Muscle of back (tissue), 11 donors: ENCODE data around the gene COPS4. TPM values are rescaled to one million over a fixed set of nuclear protein-coding genes. Genes with fewer than 3 reads are reported as not detected.
"Not testable (repeated sequence)": the region's sequence is repeated elsewhere in the genome, so short reads cannot be mapped to it uniquely, and the experiment has no call there.

ENCODE experiments used
- DNase-seq, 3 donors: peaks; one replicate each; pipeline versions ENCODE4 v3.0.0 to v3.0.0-alpha.2; 2013
- polyA plus RNA-seq, 10 donors: library from polyadenylated mRNA; unstranded; fragments of 120-200 nt; gene quantifications; one replicate each; pipeline ENCODE4 v1.2.1, GENCODE V29; 2013; ENCODE audit not compliant: insufficient read length in 10 of 10

COPS4 gene
- polyA plus RNA-seq, 10 donors: 57.9 to 81.1 (median 65.0) TPM

DNA sequence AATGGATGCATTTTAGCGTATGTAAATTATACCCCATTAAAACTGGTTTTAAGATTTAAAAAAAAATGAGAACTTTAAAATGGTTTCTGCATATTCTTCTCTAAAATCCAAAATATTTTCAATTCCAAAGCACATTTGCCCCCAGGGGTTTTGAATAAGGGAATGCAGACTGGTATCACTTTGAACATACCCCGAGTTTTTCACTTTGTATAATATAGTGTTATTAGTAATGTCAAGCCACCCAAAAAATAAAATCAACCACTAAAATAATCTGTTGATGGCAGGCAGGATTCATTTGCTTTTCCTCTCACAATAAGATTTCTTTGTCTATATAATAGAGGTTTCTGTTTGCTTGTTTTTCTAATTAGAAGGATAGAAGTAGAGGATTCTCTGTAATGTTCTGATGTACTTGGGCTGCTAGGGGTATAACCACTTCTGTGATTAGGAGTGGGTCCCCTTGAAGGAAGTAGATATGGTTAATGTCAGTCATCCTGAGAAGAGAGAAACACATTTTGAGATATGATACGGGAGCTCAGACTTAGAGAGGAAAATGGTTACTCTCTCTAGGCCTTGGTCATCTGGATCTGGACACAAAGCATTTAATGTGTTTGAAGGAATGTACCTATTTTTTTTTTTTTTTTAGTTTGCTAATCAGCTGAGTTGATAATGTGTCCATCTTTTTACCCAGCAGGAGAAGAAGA lies 15.0 kb upstream of the COPS4 start:
- no peak for DNase-seq

DNA sequence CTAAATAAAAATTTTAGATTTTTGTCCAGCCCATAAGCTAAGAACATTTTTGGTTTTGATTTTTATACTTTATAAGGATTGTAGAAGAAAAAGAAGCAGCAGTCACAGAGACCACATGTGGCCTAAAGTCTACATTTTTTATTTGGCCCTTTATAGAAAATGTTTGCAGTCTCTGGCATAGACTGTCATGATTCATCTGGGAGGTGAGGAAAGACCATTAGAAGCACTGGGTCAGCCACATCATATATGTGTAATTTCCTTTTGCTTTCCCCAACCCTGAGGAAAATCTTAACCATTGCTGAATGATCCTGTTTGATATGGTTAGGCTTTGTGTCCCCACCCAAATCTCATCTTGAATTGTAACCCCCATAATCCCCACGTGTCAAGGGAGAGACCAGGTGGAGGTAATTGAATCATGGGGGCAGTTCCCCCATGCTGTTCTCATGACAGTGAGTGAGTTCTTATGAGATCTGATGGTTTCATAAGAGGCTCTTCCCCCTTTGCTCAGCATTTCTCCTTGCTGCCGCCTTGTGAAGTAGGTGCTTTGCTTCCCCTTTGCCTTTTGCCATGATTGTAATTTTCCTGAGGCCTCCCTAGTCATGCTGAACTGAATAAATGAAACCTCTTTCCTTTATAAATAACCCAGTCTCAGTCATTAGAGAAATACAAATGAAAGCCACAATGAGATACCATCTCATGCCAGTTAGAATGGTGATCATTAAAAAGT lies 12.1 kb upstream of the COPS4 start:
- DNase-seq: peak in 1 of 3 donors; percentile 10

DNA sequence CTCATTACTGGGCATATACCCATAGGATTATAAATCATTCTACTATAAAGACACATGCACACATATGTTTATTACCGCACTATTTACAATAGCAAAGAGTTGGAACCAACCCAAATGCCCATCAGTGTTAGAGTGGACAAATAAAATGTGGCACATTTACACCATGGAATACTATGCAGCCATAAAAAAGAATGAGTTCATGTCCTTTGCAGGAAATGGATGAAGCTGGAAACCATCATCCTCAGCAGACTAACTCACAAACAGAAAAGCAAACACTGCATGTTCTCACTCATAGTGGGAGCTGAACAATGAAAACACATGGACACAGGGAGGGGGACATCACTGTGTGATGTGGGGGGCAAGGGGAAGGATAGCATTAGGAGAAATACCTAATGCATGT lies 11.4 kb upstream of the COPS4 start:
- not testable (repeated sequence) for DNase-seq

DNA sequence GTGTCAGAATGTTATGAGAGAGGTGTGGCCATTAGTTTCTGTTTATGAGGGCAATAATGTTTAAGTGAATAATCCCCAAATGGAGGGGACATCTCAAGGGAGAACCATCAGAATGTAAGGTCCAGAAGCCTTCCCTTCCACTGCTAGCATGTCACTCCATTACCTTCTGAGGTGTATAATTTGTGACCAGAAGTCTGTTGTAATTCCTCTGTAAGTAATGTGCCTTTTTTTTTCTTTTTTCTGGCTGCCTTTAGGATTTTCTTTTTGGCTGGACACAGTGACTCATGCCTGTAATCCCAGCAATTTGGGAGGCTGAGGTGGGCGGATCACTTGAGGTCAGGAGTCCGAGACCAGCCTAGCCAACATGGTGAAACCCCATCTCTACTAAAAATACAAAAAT lies 10.8 kb upstream of the COPS4 start:
- DNase-seq: no peak

DNA sequence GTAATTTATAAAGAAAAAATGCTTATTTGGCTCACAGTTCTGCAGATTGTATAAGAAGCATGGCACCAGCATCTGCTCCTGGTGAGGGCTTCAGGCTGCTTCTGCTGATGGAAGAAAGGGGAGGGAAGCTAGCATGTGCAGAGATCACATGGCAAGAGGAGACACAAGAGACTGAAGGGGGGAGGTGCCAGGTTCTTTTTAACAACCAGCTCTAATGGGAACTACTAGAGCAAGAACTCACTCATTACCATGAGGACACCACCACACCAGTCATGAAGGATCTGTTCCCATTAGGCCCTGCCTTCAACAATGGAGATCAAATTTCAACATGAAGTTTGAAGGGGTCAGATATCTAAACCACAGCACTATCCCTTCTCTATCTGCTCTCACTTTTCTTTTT lies 9.4 kb upstream of the COPS4 start:
- no peak for DNase-seq

DNA sequence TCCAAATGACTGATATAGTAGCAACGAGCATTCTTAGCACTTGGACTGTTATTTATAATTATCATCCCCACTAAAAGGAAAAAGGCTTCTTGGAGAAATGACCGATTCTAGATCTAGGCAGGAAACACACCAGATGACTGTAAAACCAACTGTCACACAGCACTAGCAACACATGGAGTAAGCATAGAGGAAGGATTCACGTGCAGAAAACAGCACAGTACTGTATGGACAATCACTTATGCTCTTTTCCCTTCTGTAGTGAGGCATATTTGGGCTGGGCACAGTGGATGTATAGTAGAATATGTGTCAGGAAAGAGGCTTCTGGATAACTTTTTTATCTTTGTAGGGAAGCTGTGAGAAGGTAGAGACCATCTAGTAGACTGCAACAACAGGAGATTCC lies 6.0 kb upstream of the COPS4 start:
- DNase-seq: no peak

DNA sequence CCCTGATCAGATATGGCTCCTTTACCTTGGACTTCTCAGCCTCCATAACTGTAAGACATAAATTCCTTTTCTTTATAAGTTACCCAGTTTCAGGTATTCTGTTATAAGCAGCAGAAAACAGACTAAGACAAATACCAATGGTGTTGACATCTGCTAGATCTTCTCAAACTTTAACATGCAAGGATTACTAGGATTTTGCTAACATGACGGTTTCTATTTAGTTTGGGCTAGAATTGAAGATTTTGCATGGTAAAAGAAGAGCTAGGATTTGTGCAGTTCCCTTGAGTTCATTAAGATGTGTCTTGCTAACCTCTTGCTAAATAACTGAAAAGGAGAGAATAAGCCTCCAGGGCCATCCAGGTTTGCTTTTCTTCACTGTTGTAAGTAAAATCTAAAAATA lies 5.3 kb upstream of the COPS4 start:
- DNase-seq: no peak

DNA sequence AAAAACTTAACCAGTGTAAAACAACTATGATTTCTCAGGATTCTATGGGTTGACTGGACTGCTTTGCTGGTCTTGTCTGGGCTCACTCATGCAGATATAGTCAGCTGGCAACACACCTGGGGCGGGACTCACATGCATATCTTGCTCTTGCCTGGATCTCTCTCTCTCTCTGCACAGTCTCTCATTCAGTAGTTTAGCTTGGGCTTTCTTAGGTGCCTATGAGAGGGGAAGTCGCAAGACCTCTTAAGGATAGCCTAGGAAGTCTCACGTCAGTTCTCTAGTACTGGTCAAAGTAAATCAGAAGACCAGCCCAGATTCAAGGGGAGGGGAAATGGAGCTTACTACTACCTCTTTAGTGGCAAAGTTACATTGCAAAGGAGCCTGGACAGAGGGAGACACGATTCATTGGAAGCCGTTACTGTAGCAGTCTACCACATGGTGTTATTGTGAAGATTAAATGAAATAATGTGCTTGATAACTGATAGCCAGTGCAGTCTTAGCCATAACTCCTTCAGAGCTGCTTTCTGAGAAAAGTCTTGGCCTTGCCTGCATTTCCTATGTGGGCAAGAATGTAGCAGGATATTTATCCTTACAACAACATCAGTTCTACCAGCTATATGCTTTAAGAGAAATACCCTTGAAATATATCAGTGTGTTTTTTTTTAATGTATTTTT lies 2.1 kb downstream of the COPS4 start:
- no peak for DNase-seq

DNA sequence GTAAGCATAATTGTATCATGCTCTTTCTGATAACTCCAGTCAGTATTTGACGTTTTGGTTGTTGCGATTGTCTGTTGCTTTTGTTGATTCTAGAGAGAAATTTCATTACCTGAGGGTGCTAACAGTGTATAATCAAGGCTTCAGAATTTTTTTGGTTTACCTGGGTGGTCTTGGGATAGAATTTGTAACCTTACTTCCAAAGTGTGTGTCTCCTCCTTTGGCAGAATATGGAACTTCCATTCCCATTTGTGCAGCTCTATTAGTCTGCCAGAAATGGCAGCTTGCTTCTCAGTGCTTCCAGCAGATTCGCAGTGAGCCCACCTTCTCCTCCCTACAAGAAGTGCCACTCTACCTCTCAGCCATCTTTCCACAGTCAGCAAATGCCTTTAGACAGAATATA lies 5.3 kb downstream of the COPS4 start:
- no peak for DNase-seq

DNA sequence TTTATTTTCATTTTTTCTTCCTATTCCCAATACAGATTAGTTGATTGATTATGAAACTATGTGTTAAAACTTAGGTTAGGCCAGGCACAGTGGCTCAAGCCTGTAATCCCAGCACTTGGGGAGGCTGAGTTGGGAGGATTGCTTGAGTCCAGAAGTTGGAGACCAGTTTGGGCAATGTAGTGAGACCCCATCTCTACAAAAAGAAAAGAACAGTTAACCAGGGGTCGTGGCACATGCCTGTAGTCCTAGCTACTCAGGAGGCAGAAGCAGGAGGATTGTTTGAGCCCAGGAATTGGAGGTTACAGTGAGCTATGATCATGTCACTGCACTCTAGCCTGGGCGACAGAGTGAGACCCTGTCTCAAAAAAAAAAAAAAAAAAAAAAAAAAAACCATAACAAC lies 8.2 kb downstream of the COPS4 start:
- DNase-seq: not testable (repeated sequence)

DNA sequence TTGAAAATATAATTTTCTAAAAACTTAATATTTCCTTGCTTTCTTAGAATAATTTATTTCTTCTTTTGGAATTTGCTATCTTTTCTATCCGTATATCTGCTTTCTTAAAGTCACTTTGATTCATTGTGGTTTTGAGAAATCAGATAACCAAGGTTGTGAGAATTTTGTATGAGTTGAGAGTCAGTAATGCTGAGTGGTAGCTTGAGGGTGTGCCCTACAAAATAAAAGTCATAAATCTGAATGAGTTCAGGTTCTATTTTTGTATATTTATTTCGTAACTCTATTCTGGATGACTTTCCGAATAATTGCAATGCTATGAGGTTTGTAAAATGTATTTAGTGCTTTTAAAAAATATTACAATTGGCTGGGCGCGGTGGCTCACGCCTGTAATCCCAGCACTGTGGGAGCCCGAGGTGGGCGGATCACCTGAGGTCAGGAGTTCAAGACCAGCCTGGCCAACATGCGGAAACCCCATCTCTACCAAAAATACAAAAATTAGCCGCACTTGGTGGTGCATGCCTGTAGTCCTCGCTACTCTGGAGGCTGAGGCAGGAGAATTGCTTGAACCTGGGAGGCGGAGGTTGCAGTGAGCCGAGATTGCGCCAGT lies 8.9 kb downstream of the COPS4 start:
- DNase-seq: peak in 1 of 3 donors; percentile 9

DNA sequence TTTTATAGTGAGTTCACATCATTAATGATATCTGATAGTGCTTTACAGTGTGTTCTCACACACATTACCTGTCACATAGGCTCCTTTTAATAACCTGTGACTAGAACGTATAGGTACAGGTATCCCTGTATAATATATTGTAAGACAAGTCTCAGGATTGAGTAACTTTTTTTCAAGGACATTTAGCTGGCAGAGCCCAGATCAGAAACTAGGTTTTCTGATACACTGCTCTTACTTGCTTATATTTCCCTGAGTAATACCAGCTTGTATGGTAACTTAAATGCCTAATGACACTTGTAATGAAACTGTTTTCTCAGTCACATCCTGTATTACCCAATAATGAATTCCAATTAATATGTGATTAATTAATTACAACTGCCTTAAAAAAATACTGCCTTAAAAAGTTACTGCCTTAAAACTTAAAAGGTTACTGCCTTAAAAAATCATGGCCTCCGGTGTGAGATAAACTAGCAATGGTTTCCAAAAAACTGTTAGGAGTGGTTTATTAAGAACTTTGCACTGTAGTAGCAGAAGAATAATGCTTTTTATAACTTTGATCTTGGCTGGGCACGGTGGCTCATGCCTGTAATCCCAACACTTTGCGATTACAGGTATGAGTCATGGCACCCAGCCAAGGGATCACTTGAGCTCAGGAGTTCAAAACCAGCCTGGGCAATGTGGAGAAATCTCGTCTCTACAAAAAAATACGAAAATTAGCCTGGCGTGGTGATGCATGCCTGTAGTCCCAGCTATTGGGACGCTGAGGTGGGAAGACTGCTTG lies 11.9 kb downstream of the COPS4 start:
- no peak for DNase-seq

DNA sequence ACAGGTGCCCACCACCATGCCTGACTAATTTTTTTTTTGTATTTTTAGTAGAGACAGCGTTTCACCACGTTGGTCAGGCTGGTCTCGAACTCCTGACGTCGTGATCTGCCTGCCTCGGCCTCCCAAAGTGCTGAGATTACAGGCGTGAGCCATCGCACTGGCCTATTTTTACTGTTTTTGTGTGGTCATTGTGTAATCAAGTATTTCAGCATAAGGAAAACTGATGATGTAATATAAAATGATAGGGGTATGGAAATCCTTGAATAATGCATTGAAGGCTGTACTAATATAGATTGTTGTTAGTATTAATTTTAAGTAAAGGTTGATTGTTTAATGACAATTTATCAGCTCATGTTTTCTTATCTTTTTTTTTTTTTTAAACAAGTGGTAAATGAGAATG lies 13.8 kb downstream of the COPS4 start:
- DNase-seq: not testable (repeated sequence)

DNA sequence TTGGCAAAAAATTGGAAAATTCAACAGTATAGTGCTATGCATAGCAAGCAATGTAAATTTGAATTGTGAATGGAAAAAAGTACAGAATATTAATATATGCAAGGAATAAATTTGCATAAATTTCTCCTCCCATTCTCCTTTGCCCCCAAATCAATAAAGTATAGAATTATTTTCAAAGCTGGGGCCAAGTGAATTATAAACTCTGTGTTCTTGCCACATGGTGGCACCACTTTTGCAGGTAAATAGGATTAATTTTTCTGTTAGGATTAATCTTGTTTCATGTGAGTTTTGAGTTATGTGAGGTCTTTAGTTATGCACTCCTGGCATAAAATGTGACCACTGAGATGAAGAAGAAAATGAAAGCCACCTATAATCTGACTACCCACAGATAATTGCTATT lies 19.9 kb downstream of the COPS4 start:
- no peak for DNase-seq

DNA sequence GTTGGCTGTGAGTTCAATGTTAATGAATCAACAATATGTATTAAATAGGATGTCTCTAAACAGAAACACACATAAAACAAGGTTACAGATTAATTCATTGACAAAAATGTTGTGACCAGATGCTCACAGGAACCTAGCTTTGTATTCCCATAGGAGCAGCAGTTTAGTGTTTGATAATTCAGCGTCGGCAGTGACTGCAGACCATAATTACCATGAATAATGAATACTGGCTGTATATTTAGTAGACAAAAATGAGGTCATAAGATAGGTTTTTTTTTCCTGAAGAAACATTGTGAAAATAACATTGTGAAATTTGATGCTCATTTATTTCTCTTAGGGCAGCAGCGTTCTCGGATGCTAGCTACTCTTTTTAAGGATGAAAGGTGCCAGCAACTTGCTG lies 27.8 kb downstream of the COPS4 start:
- no peak for DNase-seq

DNA sequence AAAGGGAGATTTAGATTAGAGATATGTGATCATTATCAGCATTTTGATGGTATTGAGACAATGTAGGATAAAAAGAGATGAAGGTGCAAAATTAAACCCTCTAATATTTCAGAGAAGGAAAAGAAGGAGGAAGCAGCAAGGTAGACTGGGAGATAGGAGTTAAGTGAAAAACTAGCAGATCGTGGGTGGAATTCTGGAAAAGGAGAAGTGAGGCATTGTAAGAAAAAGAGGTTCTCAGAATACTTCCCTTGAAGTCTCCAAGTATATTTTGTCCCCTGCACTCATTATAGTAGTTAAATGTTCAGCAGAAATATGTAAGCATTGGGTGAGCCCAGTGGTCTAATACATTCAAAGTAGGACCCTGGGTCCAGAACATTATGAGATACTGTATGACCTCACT lies 30.3 kb downstream of the COPS4 start:
- no peak for DNase-seq

DNA sequence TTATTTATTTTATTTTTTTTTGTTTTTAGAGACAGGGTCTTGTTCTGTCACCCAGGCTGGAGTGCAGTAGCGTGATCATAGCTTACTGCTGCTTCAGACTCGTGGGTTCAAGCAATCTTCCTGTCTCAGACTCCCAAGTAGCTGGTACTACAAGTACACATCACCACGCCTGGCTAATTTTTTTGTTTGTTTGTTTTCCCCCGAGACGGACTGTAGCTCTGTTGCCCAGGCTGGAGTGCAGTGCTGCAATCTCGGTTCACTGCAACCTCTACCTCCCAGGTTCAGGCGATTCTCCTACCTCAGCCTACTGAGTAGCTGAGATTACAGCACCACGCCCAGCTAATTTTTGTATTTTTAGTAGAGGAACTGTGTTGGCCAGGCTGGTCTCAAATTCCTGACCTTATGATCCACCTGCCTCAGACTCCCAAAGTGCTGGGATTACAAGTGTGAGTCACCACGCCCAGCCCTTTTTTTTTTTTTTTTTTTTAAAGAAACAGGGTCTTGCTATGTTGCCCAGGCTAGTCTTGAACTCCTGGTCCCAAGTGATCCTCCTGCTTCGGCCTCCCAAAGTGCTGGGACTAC lies 32.2 kb downstream of the COPS4 start:
- DNase-seq: no peak

DNA sequence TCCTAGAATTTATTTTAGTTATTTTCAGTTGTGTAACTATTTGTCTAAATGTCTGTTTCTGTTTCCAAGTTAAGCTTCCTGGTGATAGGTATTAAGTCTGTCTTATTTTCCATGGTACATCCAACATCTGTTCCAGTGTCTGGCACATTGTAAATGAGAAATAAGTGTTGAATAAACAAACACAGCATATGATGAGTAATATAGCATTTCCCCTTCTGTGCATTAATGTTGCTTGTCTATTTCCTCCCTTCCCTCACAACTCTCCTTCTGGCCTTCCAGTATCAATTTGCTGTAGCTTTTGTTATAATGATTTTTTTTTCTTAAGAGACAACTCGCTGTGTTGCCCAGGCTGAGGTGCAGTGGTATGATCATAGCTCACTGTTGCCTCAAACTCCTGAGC lies 36.1 kb downstream of the COPS4 start:
- DNase-seq: no peak

DNA sequence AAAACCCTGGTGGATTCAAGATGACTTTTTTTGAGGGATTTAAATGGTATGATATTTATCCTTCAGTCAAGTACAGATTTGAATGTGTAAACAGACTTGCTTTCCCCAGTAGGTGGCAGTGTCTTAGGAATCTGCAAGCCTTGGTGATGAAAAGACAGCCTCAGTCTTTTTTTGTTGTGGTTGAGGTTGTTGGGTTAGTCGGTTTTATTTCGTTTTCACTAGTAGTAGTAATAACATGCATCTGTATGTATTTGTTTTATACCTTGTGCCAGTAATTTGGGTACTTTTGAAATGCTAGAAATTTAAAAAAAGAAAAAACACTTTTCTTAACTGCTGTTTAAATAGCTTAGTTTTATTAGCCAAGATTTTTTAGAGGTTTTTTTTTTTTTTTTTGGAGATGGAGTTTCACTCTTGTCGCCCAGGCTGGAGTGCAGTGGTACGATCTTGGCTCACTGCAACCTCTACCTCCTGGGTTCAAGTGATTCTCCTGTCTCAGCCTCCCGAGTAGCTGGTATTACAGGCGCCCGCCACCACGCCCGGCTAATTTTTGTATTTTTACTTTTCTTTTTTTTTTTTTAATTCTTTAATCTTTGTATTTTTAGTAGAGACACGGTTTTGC lies 39.2 kb downstream of the COPS4 start:
- peak; percentile 43 to 58 (median 50) for DNase-seq

DNA sequence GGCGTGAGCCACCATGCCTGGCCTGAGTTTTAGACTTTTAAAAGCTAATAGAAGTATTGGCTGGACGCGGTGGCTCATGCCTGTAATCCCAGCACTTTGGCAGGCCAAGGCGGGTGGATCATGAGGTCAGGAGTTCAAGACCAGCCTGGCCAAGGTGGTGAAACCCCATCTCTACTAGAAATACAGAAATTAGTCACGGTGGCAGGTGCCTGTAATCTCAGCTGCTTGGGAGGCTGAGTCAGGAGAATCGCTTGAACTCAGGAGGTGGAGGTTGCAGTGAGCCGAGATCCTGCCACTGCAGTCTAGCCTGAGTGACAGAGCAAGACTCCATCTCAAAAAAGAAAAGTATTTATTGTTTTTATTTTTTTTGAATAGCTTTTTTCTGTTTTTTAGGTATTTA lies 39.8 kb downstream of the COPS4 start:
- not testable (repeated sequence) for DNase-seq
